ENCODE data around the gene SYNCRIP. TPM values are rescaled to one million over a fixed set of nuclear protein-coding genes. Genes with fewer than 3 reads are reported as not detected.

SYNCRIP gene
- total and polyA plus RNA-seq, 4 donors = 27.8 to 41.7 (median 30.4) TPM

DNA sequence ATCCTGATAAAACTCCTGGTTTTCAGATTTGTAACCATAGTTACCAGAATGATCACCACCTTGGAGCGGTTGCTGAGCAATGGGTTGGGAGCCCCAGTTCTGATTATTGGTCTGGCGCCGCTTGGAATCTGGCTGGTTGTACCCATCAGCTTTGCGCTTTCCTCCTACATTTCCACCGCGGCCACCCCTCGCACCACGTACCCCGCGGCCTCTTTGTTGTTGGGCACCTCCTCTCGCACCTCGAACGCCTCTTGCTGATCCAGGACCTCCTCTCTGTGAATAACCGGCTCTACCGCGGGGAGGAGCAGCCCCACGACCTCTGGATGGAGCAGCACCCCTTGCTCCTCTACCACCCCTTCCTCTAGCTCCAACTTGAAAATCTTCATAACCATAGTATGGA, 27.9 kb downstream of the SYNCRIP start (continued):
- TF ChIP-seq, protein P1, sequence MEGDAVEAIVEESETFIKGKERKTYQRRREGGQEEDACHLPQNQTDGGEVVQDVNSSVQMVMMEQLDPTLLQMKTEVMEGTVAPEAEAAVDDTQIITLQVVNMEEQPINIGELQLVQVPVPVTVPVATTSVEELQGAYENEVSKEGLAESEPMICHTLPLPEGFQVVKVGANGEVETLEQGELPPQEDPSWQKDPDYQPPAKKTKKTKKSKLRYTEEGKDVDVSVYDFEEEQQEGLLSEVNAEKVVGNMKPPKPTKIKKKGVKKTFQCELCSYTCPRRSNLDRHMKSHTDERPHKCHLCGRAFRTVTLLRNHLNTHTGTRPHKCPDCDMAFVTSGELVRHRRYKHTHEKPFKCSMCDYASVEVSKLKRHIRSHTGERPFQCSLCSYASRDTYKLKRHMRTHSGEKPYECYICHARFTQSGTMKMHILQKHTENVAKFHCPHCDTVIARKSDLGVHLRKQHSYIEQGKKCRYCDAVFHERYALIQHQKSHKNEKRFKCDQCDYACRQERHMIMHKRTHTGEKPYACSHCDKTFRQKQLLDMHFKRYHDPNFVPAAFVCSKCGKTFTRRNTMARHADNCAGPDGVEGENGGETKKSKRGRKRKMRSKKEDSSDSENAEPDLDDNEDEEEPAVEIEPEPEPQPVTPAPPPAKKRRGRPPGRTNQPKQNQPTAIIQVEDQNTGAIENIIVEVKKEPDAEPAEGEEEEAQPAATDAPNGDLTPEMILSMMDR (IDR thresholded peaks at IDR 0.05; ENCODE audit: low read depth, low read length, missing input control) = no peak
- TF ChIP-seq RXRA (IDR thresholded peaks at IDR 0.05) = no peak

DNA sequence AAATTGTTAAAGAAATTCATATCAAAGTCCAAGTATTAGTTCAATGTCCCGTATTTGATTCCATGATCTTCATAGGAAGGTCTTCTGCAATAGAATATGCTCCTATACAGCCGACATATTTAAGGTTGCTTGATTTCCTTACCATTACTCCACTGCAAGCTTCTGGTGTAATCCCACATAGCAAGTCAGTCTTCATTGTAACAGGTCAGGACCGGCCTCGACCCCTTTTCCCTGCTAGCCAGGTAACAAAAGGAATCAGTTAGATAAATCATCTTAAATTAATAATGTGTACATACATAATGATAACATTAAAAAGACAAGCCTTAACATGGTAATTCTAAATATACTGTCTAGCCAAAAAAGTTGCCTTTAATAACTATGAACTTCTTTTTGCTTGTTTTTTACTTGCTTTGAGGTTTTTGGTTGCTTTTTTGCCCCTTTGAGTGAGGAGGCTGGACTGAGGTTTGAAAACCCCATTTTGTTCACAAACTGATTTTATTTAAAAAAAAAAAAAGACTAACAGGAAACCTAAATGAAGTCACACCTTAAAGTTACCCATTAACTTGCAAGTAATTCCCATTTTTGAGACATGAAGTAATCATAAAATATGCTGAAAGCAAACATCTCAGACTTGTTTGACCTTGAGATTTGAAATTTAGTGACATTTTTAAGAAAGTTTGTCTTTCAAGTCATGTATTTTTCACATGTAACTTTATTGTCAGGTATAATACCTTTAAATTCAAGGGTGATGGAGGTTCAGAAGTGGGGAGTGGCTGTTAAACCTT, 29.8 kb downstream of the SYNCRIP start:
- Histone ChIP-seq H3K9ac (ENCODE audit: low read depth in 1 of 2, low read length in 2 of 2) (no peak overlapping the region), H3K9me3 (ENCODE audit: control insufficient read depth in 4 of 4, low read length in 3 of 4) (no peaks in the 10 kb centered on the region), H3K27me3 (ENCODE audit: control insufficient read depth in 4 of 4, insufficient read depth in 4 of 4, low read length in 3 of 4) (no peaks in the 10 kb centered on the region), H3K36me3 (ENCODE audit: control insufficient read depth in 4 of 4, insufficient read depth in 3 of 4, low read depth in 1 of 4, low read length in 3 of 4) (peaks cover 10 to 56% (median 45%) of the 10 kb centered on the region in 4 donors), H3K4me1 (ENCODE audit: control insufficient read depth in 4 of 4, insufficient read depth in 4 of 4, low read length in 3 of 4) (peaks cover 0 to 7% (median under 1%) of the 10 kb centered on the region in 4 donors), H3K27ac (ENCODE audit: low read depth in 1 of 2, low read length in 2 of 2) (no peak overlapping the region), H3K4me3 (ENCODE audit: low read depth in 1 of 3, low read length in 3 of 3) (no peak overlapping the region)
- WGBS = 96% methylated on average over 4 of the region's 4 CpGs
- DNase-seq (ENCODE audit: low spot score) = no peak
- TF ChIP-seq GABPA (IDR thresholded peaks at IDR 0.05 in 1 of 2, conservative IDR thresholded peaks at IDR 0.05 in 1 of 2) (no peak), FOXA2 (IDR thresholded peaks at IDR 0.05) (no peak), HNF4G (IDR thresholded peaks at IDR 0.05) (no peak), FOXA1 (IDR thresholded peaks at IDR 0.05) (no peak), RAD21 (IDR thresholded peaks at IDR 0.05) (no peak)
- TF ChIP-seq, protein P2, sequence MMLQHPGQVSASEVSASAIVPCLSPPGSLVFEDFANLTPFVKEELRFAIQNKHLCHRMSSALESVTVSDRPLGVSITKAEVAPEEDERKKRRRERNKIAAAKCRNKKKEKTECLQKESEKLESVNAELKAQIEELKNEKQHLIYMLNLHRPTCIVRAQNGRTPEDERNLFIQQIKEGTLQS (IDR thresholded peaks at IDR 0.05) = no peak
- TF ChIP-seq, protein P3, sequence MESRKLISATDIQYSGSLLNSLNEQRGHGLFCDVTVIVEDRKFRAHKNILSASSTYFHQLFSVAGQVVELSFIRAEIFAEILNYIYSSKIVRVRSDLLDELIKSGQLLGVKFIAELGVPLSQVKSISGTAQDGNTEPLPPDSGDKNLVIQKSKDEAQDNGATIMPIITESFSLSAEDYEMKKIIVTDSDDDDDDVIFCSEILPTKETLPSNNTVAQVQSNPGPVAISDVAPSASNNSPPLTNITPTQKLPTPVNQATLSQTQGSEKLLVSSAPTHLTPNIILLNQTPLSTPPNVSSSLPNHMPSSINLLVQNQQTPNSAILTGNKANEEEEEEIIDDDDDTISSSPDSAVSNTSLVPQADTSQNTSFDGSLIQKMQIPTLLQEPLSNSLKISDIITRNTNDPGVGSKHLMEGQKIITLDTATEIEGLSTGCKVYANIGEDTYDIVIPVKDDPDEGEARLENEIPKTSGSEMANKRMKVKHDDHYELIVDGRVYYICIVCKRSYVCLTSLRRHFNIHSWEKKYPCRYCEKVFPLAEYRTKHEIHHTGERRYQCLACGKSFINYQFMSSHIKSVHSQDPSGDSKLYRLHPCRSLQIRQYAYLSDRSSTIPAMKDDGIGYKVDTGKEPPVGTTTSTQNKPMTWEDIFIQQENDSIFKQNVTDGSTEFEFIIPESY (IDR thresholded peaks at IDR 0.05) = no peak
- TF ChIP-seq, protein P1 (IDR thresholded peaks at IDR 0.05; ENCODE audit: low read depth, low read length, missing input control) = no peak

DNA sequence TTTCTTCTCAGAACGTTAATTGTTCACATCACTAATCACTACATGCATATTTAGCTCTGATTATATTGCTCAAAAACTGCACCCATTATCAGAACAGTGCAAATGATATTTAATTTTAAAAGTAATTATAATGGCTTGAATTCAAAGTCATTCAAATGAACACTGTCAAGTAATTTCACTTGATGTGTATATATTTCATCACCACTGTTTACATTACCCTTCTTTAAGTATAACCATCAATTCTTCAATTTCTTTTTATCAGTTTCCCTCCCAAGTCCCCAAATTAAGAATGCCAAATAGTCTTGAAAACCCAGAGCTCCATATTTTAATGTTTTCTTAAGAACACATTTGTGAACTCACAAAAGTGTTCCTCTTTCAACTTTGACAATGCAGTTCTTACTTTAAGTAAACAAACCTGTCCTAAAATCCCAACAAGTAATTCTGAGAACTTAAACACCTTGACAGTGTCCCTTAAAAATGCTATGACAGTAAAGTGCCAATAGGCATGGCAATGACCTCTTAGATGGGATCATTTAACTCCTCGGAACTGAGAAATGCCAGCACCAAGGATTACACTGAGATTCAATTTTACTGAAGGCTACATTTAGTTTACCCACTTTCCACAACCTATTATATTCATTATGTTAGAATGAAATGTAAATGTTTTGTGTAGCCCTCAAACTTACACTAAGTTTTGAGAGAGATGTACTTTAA, 32.3 kb downstream of the SYNCRIP start:
- WGBS = 93% methylated on average over 2 of the region's 2 CpGs
- H3K9ac ChIP-seq (ENCODE audit: low read depth in 1 of 2, low read length in 2 of 2) = no peak overlapping the region
- peaks cover 0 to 7% (median under 1%) of the 10 kb centered on the region in 4 donors for H3K4me1 ChIP-seq (ENCODE audit: control insufficient read depth in 4 of 4, insufficient read depth in 4 of 4, low read length in 3 of 4)
- no peak overlapping the region for H3K27ac ChIP-seq (ENCODE audit: low read depth in 1 of 2, low read length in 2 of 2)
- peaks cover 7 to 38% (median 32%) of the 10 kb centered on the region in 4 donors for H3K36me3 ChIP-seq (ENCODE audit: control insufficient read depth in 4 of 4, insufficient read depth in 3 of 4, low read depth in 1 of 4, low read length in 3 of 4)
- H3K27me3 ChIP-seq (ENCODE audit: control insufficient read depth in 4 of 4, insufficient read depth in 4 of 4, low read length in 3 of 4) = no peaks in the 10 kb centered on the region
- no peak for DNase-seq (ENCODE audit: low spot score)
- H3K4me3 ChIP-seq (ENCODE audit: low read depth in 1 of 3, low read length in 3 of 3) = no peak overlapping the region
- H3K9me3 ChIP-seq (ENCODE audit: control insufficient read depth in 4 of 4, low read length in 3 of 4) = no peaks in the 10 kb centered on the region
- no peak for TF ChIP-seq YY1 (IDR thresholded peaks at IDR 0.05)
- no peak for TF ChIP-seq EGR1 (IDR thresholded peaks at IDR 0.05; ENCODE audit: low read depth in 2 of 2)
- TF ChIP-seq NR2F2 (IDR thresholded peaks at IDR 0.05) = no peak
- no peak for TF ChIP-seq HNF4G (IDR thresholded peaks at IDR 0.05)
- TF ChIP-seq FOXA1 (IDR thresholded peaks at IDR 0.05) = no peak

Data from liver (tissue), 9 donors.